Activated T-cell treated with anti-CD3 and anti-CD28 coated beads, Interleukin-2, amount 50 U/mL, for 48 hours (primary cell): ENCODE results near the gene DLX1.
"Not testable (repeated sequence)": the region's sequence is repeated elsewhere in the genome, so short reads cannot be mapped to it uniquely, and the experiment has no call there.

Source experiments
- DNase-seq, 2 experiments: peaks; one replicate each; pipeline ENCODE4 v3.0.0-alpha.2; 2020

The DLX1 gene

DNA sequence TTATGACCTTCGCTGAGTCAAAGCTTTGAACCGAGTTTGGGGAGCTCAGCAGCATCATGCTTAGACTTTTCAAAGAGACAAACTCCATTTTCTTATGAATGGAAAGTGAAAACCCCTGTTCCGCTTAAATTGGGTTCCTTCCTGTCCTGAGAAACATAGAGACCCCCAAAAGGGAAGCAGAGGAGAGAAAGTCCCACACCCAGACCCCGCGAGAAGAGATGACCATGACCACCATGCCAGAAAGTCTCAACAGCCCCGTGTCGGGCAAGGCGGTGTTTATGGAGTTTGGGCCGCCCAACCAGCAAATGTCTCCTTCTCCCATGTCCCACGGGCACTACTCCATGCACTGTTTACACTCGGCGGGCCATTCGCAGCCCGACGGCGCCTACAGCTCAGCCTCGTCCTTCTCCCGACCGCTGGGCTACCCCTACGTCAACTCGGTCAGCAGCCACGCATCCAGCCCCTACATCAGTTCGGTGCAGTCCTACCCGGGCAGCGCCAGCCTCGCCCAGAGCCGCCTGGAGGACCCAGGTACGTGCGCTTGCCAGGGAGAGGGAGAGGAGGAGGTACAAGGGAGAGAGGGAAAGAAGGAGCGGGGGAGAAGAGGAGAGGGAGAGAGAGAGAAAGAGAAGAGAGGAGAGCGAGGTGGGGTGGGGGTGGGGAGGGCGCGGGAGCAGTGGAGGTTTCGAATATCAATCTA is at the start of gene DLX1:
Gene DLX1, plus strand, starts transcription at position 48 of the 700 bp plus-strand sequence. Its CDS starts 171 bp downstream, at position 219.
- DNase-seq = peak; percentile 48 to 49

DNA sequence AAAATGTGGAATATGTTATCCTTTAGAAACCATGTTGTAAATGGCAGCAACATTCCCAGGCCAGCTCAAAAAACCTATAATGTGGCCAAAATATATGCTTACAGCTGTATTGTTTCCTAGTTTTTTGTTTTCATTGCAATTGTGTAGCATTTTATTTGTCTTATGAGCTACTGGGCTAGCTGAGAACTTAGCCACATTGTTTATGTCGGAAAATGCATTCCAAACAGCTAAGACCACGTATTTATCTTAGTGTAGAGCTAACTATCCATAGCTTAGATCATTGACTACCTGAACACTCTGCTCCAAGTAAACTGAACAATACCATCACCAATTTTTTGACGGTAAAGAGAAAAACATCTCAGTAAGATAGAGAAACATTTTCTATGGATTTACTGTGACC is 47.2 kb upstream of the DLX1 start:
- no peak for DNase-seq

DNA sequence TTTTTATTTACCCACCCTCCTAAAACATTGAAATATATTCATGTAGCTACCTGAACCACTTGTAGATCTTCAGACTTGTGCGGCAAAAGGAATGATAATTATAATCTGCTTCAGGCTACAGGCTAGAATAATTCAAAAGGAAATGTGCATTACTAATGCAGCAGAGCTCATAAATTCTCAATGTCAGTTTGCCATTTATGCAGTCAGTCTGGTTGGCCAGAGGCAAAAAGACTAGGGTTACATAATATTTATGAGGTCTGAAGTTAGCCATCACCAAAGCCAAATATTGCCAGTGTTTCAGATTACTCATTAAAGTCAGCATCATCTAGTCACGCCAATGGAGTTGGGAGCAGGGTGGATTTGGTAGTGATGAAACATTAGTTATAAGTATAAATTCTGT is 46.7 kb upstream of the DLX1 start:
- no peak for DNase-seq

DNA sequence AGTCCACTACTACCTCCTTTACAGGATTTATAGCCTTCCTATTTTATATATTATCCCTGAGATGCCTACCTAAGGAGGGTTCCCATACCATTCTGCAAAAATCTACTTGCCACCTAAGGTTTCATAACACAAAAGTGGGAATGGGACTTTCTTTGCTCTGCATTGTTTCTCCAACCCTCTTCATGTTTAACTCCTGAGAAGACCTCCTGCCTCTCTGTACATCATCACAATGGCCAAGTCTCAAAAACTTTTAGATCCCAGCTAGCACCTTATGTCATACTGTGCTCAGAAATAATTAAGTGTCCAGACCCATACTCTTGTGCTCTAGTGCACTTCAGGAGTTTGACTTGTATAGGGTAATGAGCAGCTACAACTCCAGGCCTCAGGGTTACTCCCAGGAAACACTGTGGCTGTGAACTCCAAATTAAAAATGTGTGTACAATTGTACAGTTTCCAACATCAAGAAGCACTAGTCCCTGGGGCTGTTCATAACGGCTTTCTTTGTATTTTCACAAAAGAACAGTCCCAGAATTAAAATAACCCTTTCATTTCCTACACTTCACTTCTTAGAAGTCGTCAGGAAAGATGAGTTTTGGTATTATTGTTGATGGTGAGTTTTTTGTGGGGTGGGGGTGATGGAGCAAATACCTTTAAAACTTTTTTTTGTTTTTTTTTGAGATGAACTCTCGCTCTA is 46.1 kb upstream of the DLX1 start:
- no peak for DNase-seq

DNA sequence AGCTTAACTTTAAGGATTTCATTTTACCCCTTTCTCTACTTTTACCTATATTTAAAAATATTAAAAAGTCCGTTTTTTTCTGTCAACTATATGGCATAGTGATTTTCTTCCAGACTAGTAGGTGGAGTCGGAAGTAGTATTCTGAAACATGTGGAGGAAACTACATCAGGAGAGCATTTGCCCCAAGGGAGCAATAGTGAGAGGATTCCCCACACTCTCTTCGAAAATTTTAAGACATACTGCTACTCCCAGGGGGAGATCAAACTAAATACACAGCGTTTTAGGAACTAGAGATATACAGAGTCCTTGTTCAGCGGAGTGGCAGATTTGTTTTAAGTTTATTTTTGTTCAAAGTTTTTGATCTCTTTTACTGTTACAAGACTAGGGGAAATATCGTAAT is 45.0 kb upstream of the DLX1 start:
- no peak for DNase-seq

DNA sequence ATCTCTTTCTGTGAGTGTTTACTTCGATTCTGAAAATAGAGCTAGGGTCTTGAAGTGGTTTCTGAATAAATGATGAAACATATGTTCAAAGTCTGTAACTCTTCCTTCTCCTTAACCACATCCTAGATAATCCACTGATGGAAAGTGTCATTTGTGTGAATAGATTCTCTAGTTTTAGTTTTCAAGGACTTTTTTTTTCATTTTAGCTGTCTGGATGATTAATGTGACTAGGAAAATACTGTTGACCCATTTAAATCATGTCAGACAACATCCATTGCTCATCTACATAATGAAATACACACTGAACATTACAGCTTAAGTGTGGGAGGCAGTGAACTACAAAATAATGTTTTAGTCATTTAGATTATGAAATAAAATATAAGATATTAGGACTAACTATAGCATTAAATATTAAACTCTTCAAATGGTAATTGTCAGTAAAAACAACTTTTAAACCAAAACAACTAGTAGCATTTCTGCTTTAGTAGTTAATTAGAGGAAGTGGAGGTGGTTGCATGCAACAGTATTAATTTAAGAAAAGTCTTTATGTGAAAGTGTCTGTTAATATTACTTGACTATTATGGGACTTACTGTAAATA is 39.1 kb upstream of the DLX1 start:
- DNase-seq = no peak

DNA sequence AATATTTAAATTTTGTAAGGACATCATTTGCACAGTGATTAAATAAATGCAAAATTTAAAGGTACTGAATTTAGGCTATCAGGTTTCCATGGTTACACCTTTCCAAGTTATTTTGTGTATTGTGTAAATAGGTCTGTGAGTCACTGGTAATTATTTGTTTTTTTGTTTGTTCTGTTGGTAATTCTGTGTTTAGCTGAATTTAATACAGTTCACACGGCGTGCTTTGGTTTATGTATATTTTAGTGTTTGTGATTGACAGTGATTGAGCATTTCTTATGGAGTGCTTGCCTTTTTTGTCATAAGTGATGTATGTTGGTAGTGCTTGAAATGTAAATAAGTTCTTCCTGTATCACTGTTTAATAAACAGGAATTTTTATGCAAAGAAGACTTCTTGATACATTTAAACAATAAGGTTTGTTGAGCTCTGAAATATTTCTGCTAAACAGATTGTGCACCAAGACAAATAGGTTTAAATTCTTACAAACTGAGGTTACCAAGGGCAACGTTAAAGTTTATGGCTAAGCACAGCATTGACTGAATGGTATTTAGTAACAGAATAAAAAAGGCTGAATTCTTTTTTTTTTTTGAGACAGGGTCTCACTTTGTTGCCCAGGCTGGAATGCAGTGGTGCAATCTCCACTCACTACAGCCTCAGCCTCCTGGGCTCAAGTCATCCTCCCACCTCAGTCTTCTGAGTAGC is 38.3 kb upstream of the DLX1 start:
- no peak for DNase-seq

DNA sequence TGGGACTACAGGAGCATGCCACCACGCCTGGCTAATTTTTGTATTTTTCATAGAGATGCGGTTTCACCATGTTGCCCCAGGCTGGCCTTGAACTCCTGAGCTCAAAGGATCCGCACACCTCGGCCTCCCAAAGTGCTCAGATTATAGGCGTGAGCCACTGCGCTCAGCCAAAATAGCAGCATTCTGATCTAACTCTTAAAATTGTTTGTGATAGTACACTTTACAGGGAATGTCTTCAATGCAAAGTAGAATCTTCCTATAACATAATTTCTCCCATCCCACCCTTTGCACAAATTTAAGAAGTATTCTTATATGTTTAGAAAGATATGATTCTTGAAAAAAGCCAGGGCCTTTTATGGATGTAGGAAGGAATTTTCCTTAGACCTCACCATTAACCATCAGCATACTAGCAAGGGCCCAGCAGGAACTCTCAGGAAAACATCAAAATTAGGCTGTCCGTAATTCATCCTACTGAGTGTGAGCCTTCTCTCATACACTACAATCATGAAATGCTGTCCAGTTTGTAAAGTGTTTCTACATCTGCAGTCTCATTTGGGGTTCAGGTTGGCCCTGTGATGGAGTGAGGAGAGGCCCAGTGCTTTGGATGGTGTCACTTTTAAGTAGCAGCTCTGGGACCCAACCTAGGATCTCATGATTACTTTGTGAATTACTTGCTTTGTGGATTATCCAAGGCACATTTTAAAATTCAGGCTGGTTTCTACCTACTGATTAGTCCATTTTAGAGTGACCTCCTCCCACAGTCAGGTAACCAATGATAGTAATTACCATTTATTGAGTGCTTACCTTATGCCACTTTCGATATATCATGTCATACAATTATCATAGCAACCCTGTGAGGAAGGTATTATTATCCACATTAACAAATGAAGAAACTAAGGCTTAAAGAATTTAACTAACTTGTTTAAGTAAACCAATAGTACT is 37.5 kb upstream of the DLX1 start:
- no peak for DNase-seq

DNA sequence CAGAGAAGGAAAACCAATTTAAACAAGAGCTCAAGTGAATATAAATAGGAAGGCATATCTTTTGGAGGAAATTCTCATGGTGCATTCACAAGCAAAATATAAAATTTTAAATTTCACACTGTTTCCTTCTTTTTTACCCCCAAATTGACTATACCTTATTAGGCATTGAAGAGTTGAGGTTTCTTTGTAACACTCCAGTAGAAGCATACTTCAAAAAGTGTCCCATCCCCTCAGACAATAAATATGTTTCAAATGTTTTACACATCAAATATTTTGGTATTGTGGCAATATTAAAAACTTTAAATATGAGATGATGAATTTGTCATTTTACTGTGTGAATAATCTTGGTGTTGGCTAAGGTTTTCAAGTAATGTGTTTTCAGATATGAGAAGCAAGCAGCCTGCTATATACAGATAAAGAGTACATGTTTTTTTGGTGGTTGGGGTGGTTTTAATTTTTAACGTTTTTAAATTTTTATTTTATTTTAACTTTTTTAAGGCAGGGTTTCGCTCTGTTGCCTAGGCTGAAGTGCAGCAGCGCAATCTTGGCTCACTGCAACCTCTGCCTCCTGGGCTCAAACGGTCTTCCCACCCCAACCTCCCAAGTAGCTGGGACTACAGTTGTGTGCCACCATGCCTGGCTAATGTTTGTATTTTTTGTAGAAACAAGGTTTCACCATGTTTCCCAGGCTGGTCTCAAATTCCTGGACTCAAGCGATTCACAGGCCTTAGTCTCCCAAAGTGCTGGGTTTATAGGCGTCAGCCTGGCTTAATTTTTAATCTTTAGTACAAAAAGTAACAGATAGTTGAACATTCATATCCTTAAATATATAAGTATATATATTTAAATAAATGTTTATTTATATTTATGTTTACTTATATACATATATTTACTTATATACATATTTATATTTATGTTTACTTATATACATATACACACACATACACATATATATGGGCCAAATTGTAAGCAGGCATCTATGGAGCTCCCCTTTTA is 36.5 kb upstream of the DLX1 start:
- DNase-seq = no peak

DNA sequence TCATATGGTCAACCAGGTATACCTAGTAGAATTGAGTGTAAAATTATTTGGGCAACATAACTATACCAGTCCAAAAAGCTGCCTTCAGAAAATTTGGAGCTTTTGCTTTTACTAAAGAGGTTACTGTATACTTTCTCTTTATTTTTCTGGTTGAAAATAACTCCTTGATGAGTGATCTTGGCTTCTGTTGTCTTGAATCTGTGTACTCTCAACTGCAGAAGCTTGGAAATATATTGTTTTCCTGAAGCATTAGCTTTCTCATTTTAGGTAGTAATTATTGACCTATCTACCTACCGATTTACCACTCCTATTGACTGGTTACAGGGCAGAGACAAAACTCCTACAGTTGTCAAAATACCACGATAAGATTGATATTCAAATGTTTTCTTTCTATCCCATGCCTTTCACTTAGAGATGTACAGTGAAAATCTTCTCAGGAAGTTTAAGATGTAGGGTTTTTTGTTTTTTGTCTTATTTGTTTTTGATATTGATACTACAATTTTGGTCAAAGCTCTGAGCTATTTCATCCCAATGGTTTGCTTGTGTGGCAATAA is 35.7 kb upstream of the DLX1 start:
- DNase-seq = no peak

DNA sequence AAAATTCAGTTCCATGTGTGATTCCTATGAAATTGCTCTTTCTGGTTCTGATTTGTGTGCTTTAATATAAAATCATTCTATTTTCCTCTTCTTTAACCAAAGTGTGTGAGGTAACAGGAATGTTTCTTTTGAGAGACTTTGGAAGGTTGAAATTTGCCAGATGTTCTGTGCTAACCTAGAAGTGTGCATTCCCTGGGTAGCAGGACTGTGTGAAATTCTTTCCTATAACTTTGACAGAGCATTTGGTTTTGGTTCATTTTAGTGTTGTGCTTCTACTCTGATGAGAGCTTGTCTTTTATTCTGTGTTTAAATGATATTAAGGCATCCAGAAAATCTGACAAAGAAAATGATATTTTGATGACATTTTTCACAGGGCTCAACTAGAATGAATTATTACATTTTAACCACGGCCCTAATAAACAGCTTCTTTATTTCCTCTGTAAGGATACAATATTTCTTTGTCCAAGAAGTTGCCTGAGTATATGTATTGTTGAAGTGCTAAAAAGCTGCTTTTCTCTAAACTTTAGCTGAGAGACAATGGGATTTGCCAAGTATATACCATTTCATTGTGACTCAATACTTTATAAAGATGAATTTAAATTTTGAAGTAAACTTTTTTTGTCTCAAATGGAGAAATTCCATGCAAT is 34.7 kb upstream of the DLX1 start:
- DNase-seq = no peak

DNA sequence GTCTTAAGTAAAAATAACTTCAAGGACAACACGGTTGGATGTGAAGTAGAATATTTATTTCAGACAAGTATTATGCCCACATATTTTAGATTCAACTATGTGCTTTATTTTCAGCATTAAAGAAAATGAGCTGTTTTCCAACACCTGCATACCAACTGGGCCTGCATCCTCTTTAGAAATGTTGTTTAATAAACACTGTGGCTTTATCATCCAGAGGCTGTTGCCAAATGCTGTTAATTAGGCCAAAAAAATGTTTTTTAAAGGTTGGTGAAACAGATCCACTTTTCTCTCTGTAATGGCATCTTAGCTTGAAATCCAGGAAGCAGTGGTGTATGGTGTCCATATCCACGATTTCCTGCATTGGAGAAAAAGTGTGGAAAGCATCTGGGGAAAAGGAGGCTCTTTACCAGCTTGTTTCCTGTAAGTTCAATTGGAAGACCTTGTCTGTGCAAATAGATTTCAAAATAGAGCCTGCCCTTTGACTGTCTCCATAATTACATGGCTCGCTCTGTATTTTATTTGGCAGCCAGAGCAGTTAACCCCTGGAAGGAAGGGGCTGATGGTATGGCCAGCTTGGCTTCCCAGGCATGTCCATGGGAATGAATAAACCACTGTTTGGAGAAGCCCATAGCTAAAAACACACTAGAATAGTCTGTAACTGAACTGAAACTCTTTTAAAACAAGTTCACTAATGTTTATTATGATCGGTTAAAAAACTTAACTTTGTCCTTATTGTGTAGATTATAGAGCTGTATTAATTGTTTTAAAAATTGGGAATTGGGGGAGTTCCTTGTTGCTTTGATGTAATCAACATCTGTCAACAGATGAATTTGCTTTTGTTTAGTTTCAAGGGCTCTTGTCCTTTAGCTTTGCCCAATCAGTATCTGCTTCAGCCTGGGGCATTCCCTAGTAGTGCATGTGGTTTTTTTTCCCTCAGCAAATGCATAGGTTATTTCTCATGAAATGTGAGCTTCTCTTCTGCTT is 33.0 kb upstream of the DLX1 start:
- no peak for DNase-seq

DNA sequence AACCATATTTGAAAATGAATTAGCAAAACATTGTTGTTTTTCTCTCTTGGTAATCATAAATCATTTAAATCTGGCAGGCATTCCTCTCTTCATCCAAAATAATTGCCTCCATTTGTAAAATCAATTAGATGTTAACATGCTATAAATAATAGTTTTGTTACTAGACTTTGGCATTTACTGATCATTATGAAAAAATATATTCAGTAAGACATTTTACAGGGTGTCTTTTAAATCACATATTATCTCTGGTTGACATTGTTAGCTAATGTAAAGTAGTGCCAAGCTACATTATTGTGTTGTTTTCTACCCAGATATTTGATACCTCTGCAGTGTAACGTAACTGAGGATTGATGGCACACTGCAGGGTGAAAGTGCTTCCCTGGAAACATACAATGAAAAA is 31.8 kb upstream of the DLX1 start:
- DNase-seq = no peak

DNA sequence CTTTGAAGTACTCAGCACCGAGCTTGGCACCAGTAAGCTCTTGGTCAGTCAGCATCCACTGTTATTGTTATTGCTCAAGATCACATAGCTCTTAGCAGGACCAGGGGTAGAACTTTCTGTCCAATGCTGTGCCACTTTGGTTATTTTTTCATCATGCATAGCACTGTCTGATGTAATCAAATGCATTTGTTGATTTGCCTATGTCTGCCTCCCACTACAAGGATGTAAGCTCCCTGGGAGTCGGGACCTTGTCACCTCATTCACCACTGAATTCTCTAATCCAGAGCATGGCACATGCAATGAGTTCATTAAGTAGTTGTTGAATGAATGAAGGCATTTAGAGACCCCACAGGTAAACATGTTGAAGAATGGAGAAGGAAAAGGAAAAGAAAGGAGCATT is 29.0 kb upstream of the DLX1 start:
- no peak for DNase-seq

DNA sequence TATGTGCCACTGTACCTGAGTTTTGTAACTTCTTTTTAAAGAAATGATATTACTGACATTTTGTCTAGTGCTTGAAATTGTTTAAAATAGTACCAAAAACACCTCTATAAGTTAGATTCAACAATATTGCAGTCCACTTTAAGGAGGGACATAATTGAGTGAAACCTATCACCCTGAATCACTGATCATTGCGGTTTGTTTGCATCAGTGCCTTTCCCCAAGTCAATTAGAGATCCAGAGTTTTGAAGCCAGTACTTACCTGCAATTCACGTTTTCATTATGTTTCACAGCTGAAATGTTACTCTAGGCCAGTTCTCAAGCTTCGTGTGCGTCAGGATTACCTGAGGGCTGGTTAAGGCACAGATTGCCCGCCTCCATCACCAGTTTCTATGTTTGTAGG is 26.6 kb upstream of the DLX1 start:
- no peak for DNase-seq

DNA sequence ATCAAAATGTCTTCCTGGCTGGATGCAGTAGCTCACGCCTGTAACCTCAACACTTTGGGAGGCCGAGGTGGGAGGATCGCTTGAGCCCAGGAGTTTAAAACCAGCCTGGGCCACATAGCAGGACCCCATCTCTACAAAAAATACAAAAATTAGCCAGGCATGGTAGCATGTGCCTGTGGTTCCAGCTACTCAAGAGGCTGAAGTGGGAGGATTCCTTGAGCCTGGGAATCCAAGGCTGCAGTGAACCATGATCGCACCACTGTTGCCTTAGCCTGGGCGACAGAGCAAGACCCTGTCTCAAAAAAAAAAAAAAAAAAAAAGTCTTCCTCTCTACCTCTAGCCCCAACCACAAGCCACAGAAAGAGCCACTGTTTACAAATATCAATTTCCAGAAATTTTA is 25.2 kb upstream of the DLX1 start:
- DNase-seq = not testable (repeated sequence)

DNA sequence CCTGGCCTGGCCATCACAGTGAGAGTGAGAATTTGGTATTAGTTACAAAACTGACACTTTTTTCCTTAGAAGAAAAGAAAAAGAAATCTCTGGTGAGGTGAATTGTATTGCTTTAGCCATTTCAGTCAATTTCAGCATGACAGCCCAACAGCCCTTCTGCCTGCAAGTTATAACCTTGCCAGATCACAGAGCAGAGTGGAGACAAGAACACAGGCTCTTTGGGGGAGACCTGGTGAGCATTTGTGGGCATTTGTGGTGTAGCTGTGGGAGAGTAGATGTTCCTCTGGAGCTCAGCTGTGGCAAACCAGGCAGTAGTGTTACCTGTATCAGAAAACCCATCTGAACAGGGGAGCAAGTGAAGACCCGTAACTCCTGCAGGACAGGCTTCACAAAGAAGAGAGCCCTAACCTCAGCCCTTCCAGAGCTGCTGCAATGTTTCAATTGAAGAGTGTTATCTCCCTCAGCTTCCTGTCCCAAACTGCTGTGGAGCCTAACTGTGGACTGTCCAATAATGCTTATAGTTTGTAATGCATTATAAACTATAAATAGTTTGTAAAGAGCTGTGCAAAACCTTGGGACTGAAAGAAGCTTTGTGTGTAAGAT is 22.8 kb upstream of the DLX1 start:
- no peak for DNase-seq

DNA sequence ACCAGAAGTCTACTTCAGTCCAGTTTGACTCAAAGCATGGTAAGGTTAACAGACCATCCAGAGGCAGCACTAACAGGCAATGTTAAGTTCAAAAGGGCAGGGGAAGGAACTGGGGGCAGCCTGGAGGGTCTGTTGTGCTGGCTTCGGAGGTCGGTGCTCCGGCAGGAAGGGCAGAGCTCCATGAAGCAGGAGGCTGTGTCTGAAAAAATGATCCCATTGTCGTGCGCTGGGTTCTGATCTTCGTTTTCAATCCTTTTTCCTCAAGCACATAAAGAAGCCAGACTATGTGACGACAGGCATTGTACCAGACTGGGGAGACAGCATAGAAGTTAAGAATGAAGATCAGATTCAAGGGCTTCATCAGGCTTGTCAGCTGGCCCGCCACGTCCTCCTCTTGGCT is 21.9 kb upstream of the DLX1 start:
- no peak for DNase-seq

DNA sequence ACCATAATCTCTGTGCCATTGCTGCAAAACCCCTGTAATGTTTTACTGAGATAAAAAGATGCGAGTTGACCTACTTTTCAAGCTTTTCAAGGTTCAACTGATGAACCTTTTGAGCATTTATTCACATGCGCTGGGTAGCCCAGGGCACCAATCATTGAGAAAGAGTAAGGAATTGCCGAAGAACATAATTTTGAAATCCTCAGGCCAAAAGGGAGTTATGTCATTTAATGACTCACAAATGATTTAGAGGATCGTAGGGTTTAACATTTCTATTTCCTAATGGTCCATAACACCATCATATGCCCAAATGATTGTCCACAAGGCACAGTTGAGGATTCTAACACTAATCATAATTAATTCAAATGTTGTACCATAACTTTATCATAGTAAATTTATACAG is 20.2 kb upstream of the DLX1 start:
- DNase-seq = no peak
